B cell (primary cell): Measurements from ENCODE around the gene MAGI2. TPM values are rescaled to one million over a fixed set of nuclear protein-coding genes. Genes with fewer than 3 reads are reported as not detected.

Source experiments
- ATAC-seq: fragments of 200-7000 bp; cut with Tn5 transposase; one replicate; pipeline ENCODE4 v1.10.0; 2021; ENCODE audit warnings: low read depth, mild to moderate bottlenecking, moderate number of reproducible peaks, moderate library complexity
- CTCF ChIA-PET: fragments of 350-600 bp; sonication (Branson Sonifier 250); formaldehyde crosslinking; loops from one replicate; lab custom pipeline; 2021; ENCODE audit warnings: antibody characterized with exemption, inconsistent platforms; lab: Charles Lee
- POLR2A ChIA-PET: fragments of 350-600 bp; sonication (Branson Sonifier 250); formaldehyde crosslinking; loops from one replicate; lab custom pipeline; 2021; ENCODE audit warnings: antibody characterized with exemption; lab: Charles Lee
- DNase-seq: peaks from one replicate; pipeline ENCODE4 v3.0.0; 2013
- H2AFZ ChIP-seq: 2 replicates; pipeline ENCODE4 v1.6.1; 2012; ENCODE audit warnings: mild to moderate bottlenecking, low read depth, low read length; ENCODE audit not compliant: insufficient read depth, poor library complexity, severe bottlenecking
- H3K27ac ChIP-seq, 2 donors: 1 replicate in 1 of 2; 2 replicates in 1 of 2; pipeline ENCODE4 v1.5.1; 2012 to 2013; ENCODE audit warnings: low read length in 2 of 2, mild to moderate bottlenecking in 2 of 2, moderate library complexity in 1 of 2
- H3K27me3 ChIP-seq, 4 experiments: fragments of 200-600 bp in 1 of 4; sonication (generic) in 1 of 4; replicated peaks in 1 of 4; 1 replicate in 2 of 4; 2 replicates in 2 of 4; pipeline versions ENCODE4 v1.6.1 to v1.7.0; 2013 to 2016; ENCODE audit warnings: low read length in 3 of 4, mild to moderate bottlenecking in 2 of 4, mixed read lengths in 1 of 4, moderate library complexity in 1 of 4; ENCODE audit not compliant: insufficient read depth in 4 of 4, control insufficient read depth in 3 of 4; ENCODE audit errors: control extremely low read depth in 1 of 4
- H3K36me3 ChIP-seq, 2 experiments: replicated peaks in 1 of 2; 1 replicate in 1 of 2; 2 replicates in 1 of 2; pipeline versions ENCODE4 v1.6.1 to v1.7.1; 2013; ENCODE audit warnings: low read length in 1 of 2; ENCODE audit not compliant: insufficient read depth in 2 of 2, control insufficient read depth in 1 of 2; ENCODE audit errors: control extremely low read depth in 1 of 2, extremely low read depth in 1 of 2
- H3K4me1 ChIP-seq, 2 donors: fragments of 200-600 bp in 1 of 2; sonication (generic) in 1 of 2; 1 replicate in 1 of 2; 2 replicates in 1 of 2; pipeline versions ENCODE4 v1.5.1 to v1.6.1; 2013 to 2017; ENCODE audit warnings: low read length in 2 of 2; ENCODE audit not compliant: control insufficient read depth in 2 of 2, insufficient read depth in 2 of 2
- H3K4me2 ChIP-seq: replicated peaks from 2 replicates; pipeline ENCODE3; 2012; ENCODE audit warnings: mild to moderate bottlenecking, low read depth, low read length; ENCODE audit not compliant: poor library complexity, severe bottlenecking
- H3K4me3 ChIP-seq, 5 experiments: fragments of 200-600 bp in 1 of 5; sonication (generic) in 1 of 5; 1 replicate in 3 of 5; 2 replicates in 2 of 5; pipeline versions ENCODE4 v1.5.1 to v1.7.0; 2011 to 2016; ENCODE audit warnings: low read length in 4 of 5, mild to moderate bottlenecking in 4 of 5, low read depth in 2 of 5, control low read depth in 1 of 5, moderate library complexity in 1 of 5; ENCODE audit not compliant: insufficient read depth in 1 of 5; ENCODE audit errors: control extremely low read depth in 1 of 5, extremely low read depth in 1 of 5
- H3K79me2 ChIP-seq: fragments of 200-600 bp; sonication (generic); one replicate; pipeline ENCODE4 v1.6.0; 2016; ENCODE audit warnings: low read length; ENCODE audit not compliant: control insufficient read depth, insufficient read depth
- H3K9ac ChIP-seq: fragments of 200-600 bp; sonication (generic); 2 replicates; pipeline ENCODE4 v1.6.1; 2017; ENCODE audit warnings: mild to moderate bottlenecking, low read length, moderate library complexity
- H3K9me3 ChIP-seq, 3 donors: one replicate each; pipeline versions ENCODE4 v1.6.1 to v1.7.1; 2013; ENCODE audit warnings: low read length in 2 of 3; ENCODE audit not compliant: control insufficient read depth in 2 of 3, insufficient read depth in 1 of 3; ENCODE audit errors: control extremely low read depth in 1 of 3
- H4K20me1 ChIP-seq: 2 replicates; pipeline ENCODE4 v1.6.0; 2012; ENCODE audit warnings: mild to moderate bottlenecking, low read length; ENCODE audit not compliant: insufficient read depth, control insufficient read depth, poor library complexity, severe bottlenecking
- H3K27ac Mint-ChIP-seq: one replicate; pipeline ENCODE4 v1.8.0; 2021; ENCODE audit warnings: mixed read lengths
- H3K27me3 Mint-ChIP-seq: one replicate; pipeline ENCODE4 v1.8.0; 2021; ENCODE audit warnings: mixed read lengths
- H3K4me1 Mint-ChIP-seq: one replicate; pipeline ENCODE4 v1.8.0; 2021; ENCODE audit warnings: mixed read lengths
- H3K4me3 Mint-ChIP-seq: one replicate; pipeline ENCODE4 v1.8.0; 2021; ENCODE audit warnings: mixed read lengths
- H3K9me3 Mint-ChIP-seq: one replicate; pipeline ENCODE4 v1.8.0; 2022; ENCODE audit warnings: mixed read lengths; ENCODE audit not compliant: insufficient read depth
- CTCF ChIP-seq: fragments of 200-600 bp; IDR thresholded peaks from one replicate; pipeline ENCODE4 v1.8.0; 2022; ENCODE audit warnings: antibody characterized with exemption, mild to moderate bottlenecking
- EZH2 ChIP-seq: IDR thresholded peaks from 2 replicates; pipeline ENCODE4 v1.6.1; 2012; ENCODE audit warnings: borderline replicate concordance, low read depth, mild to moderate bottlenecking, moderate library complexity, low read length; ENCODE audit not compliant: insufficient read depth, poor library complexity, severe bottlenecking
- WGBS: methylation state at CpG from one replicate; pipeline ENCODE4 v1.1.5; 2013; ENCODE audit warnings: missing lambda C conversion rate; ENCODE audit not compliant: insufficient coverage; 5-methylcytosine and 5-hydroxymethylcytosine counted together
- intact Hi-C: fragments of 100-400 bp; cut with micrococcal nuclease; formaldehyde crosslinking; loops from one replicate; pipeline ENCODE4 v1.10.0; 2022
- polyA plus RNA-seq: library from polyadenylated mRNA; depleted of rRNA; stranded (reverse); fragments of >200 nt; gene quantifications from 2 replicates; pipeline ENCODE4 v1.2.3, GENCODE V29; 2012
- total RNA-seq, 2 donors: library from RNA; stranded (reverse); fragments of 120-200 nt in 1 of 2; gene quantifications; 1 replicate in 1 of 2; 2 replicates in 1 of 2; pipeline versions ENCODE4 v1.2.3 to v1.2.4, GENCODE V29; 2013 to 2022

Gene MAGI2
- total and polyA plus RNA-seq, 2 donors (not counting 1 experiment from before 2014, with no cell fraction given), result 0.16 to 0.64 TPM

GRCh38 chr7:78368771-78369170 lies 1084.7 kb downstream of the MAGI2 start:
- POLR2A ChIA-PET, result no interaction called here
- H3K27me3 ChIP-seq, result no peaks in the 10 kb centered on the region
- H3K27ac ChIP-seq, result no peak overlapping the region
- H3K4me2 ChIP-seq, result no peak overlapping the region
- H3K9me3 ChIP-seq, result peaks cover 0 to 3% (median 0%) of the 10 kb centered on the region in 3 donors
- H3K36me3 ChIP-seq, result no peaks in the 10 kb centered on the region
- no peaks in the 10 kb centered on the region for H3K4me1 ChIP-seq
- H3K9ac ChIP-seq, result no peak overlapping the region
- no peaks in the 10 kb centered on the region for H3K4me1 Mint-ChIP-seq
- H3K4me3 Mint-ChIP-seq, result no peak overlapping the region
- WGBS, result no CpG with 5 or more reads among the region's 2 CpGs
- H3K27ac Mint-ChIP-seq, result no peak overlapping the region
- no peaks in the 10 kb centered on the region for H3K9me3 Mint-ChIP-seq
- TF ChIP-seq CTCF (no peak), EZH2 (no peak)
- H3K79me2 ChIP-seq, result no peaks in the 10 kb centered on the region
- CTCF ChIA-PET, result no interaction called here
- no peak overlapping the region for H2AFZ ChIP-seq
- no peaks in the 10 kb centered on the region for H3K27me3 Mint-ChIP-seq
- no peak for DNase-seq
- intact Hi-C loops, result no loop called here
- no peak for ATAC-seq
- H3K4me3 ChIP-seq, result no peak overlapping the region
- no peaks in the 10 kb centered on the region for H4K20me1 ChIP-seq

GRCh38 chr7:78367280-78367773 lies 1086.1 kb downstream of the MAGI2 start:
- Histone ChIP-seq H3K27me3 (no peaks in the 10 kb centered on the region), H3K79me2 (no peaks in the 10 kb centered on the region), H3K4me1 (no peaks in the 10 kb centered on the region), H3K9me3 (peaks cover 0 to 3% (median 0%) of the 10 kb centered on the region in 3 donors), H3K4me2 (no peak overlapping the region), H3K9ac (no peak overlapping the region), H2AFZ (no peak overlapping the region), H3K4me3 (no peak overlapping the region), H3K36me3 (no peaks in the 10 kb centered on the region), H3K27ac (no peak overlapping the region), H4K20me1 (no peaks in the 10 kb centered on the region)
- Mint-ChIP-seq H3K4me1 (no peaks in the 10 kb centered on the region), H3K27me3 (no peaks in the 10 kb centered on the region), H3K4me3 (no peak overlapping the region), H3K27ac (no peak overlapping the region), H3K9me3 (no peaks in the 10 kb centered on the region)
- ATAC-seq (no peak), DNase-seq (no peak)
- CTCF ChIA-PET, result no interaction called here
- intact Hi-C loops, result no loop called here
- POLR2A ChIA-PET, result no interaction called here
- 92% methylated on average over 3 of the region's 5 CpGs for WGBS
- TF ChIP-seq CTCF (no peak), EZH2 (no peak)
